Suprapubic skin (tissue), 4 donors: ENCODE results near the gene CYP3A7.

Experiments
- EP300 ChIP-seq: sonication (generic); formaldehyde crosslinking; IDR thresholded peaks from one replicate; pipeline ENCODE4 v1.6.1; 2017; ENCODE audit warnings: antibody characterized with exemption
- POLR2A ChIP-seq, 2 donors: fragments of 450-650 bp; IDR thresholded peaks; one replicate each; pipeline ENCODE4 v1.6.1; 2017; ENCODE audit warnings: antibody characterized with exemption in 2 of 2, mild to moderate bottlenecking in 2 of 2, moderate library complexity in 2 of 2
- POLR2AphosphoS5 ChIP-seq, 3 donors: sonication (generic); formaldehyde crosslinking; IDR thresholded peaks; one replicate each; pipeline ENCODE4 v1.6.1; 2017; ENCODE audit warnings: antibody characterized with exemption in 3 of 3
- TF ChIP-seq, protein P1 (sequence below), 2 donors: fragments of 200-600 bp in 1 of 2; fragments of 450-650 bp in 1 of 2; sonication (generic) in 1 of 2; IDR thresholded peaks; one replicate each; pipeline ENCODE4 v1.5.1; 2016 to 2019; ENCODE audit warnings: antibody characterized with exemption in 2 of 2, mild to moderate bottlenecking in 1 of 2, moderate library complexity in 1 of 2

DNA sequence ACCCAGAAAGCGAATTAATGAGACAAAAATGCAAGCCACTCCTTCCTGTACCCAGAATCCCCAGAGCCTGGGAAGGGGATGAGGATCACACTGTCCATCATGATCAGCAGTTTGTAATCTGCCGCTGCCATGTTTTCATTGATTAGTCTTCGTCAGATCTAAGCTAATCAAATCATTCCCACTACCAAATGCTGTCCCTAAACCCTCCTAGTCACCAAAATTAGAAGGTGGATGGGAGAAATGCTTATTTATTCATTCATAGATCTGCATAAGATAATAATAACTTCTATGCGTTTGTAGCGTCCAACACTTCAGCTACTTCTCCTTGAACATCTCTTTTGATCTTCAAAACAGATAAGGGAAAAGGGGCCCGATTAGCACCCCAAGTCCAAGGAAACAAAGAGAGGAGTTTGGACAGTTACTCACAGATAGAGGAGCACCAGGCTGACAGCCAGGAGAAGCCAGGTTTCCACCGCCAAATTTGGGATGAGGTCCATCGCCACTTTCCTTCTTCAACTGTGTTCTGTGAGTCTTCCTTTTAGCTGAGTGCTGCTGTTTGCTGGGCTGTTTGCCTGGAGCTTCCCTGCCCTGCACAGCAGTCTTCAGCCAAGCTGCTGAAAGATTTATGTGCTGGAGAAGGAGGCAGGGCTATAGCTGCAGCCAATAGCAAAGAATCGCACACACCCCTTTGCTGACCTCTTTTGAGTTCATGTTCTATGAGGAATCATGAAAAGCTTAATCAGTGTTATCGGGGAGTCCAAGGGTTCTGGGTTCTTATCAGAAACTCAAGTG is 55.4 kb downstream of the CYP3A7 start, which contains the start of gene CYP3A5:
- TF ChIP-seq, protein P1, sequence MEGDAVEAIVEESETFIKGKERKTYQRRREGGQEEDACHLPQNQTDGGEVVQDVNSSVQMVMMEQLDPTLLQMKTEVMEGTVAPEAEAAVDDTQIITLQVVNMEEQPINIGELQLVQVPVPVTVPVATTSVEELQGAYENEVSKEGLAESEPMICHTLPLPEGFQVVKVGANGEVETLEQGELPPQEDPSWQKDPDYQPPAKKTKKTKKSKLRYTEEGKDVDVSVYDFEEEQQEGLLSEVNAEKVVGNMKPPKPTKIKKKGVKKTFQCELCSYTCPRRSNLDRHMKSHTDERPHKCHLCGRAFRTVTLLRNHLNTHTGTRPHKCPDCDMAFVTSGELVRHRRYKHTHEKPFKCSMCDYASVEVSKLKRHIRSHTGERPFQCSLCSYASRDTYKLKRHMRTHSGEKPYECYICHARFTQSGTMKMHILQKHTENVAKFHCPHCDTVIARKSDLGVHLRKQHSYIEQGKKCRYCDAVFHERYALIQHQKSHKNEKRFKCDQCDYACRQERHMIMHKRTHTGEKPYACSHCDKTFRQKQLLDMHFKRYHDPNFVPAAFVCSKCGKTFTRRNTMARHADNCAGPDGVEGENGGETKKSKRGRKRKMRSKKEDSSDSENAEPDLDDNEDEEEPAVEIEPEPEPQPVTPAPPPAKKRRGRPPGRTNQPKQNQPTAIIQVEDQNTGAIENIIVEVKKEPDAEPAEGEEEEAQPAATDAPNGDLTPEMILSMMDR (IDR thresholded peaks at IDR 0.05) = no peak
- TF ChIP-seq POLR2AphosphoS5 (IDR thresholded peaks at IDR 0.05) = no peak
- TF ChIP-seq POLR2A (IDR thresholded peaks at IDR 0.05) = no peak
- no peak for TF ChIP-seq EP300
